Measurements from ENCODE around the gene CHRD.
"Not testable (repeated sequence)": the region's sequence is repeated elsewhere in the genome, so short reads cannot be mapped to it uniquely, and the experiment has no call there.

The CHRD gene

GRCh38 chr3:184428561-184429175, 48.8 kb downstream of the CHRD start:
- ChIA-PET POLR2A (no interaction called here), CTCF (interaction anchor here (0.8 to 4.3 kb wide), 5 partner anchors 10 to 85 kb away, joined by 3 to 35 read pairs (median 3); no protein-coding TSS in a partner anchor)
- DNase-seq (ENCODE audit: low read depth, low spot score) = peak; percentile 50
- TF ChIP-seq CTCF (IDR thresholded peaks at IDR 0.05; ENCODE audit: insufficient read depth, low read length, missing control alignments) = no peak
- H3K4me3 ChIP-seq (ENCODE audit: low read depth, low read length) = no peak overlapping the region

GRCh38 chr3:184429786-184430185, 49.9 kb downstream of the CHRD start:
- POLR2A ChIA-PET = no interaction called here

GRCh38 chr3:184430940-184431339, 51.1 kb downstream of the CHRD start:
- H3K4me3 ChIP-seq (ENCODE audit: low read depth, low read length) = no peak overlapping the region
- POLR2A ChIA-PET = no interaction called here
- no peak for DNase-seq (ENCODE audit: low read depth, low spot score)
- CTCF ChIA-PET = interaction anchor here (1.4 to 4.3 kb wide), 3 partner anchors 12 to 83 kb away, joined by 3 to 35 read pairs (median 8); no protein-coding TSS in a partner anchor
- no peak for TF ChIP-seq CTCF (IDR thresholded peaks at IDR 0.05; ENCODE audit: insufficient read depth, low read length, missing control alignments)

More at GRCh38 chr3:184429786-184430185, 49.9 kb downstream of the CHRD start:
- no peak overlapping the region for H3K4me3 ChIP-seq (ENCODE audit: low read depth, low read length)
- DNase-seq (ENCODE audit: low read depth, low spot score) = no peak
- TF ChIP-seq CTCF (IDR thresholded peaks at IDR 0.05; ENCODE audit: insufficient read depth, low read length, missing control alignments) = no peak
- CTCF ChIA-PET = interaction anchor here (1.5 to 4.3 kb wide), 3 partner anchors 11 to 84 kb away, joined by 4 to 35 read pairs (median 8); no protein-coding TSS in a partner anchor

- DNase-seq (ENCODE audit: low read depth, low spot score); H3K4me3 ChIP-seq (ENCODE audit: low read depth, low read length); CTCF ChIA-PET; POLR2A ChIA-PET: not testable (repeated sequence)
Observed at GRCh38 chr3:184433178-184433577, 53.3 kb downstream of the CHRD start.

GRCh38 chr3:184439096-184439495, 59.2 kb downstream of the CHRD start:
- POLR2A ChIA-PET = no interaction called here

More at GRCh38 chr3:184439096-184439495, 59.2 kb downstream of the CHRD start:
- H3K4me3 ChIP-seq (ENCODE audit: low read depth, low read length) = no peak overlapping the region
- no peak for TF ChIP-seq CTCF (IDR thresholded peaks at IDR 0.05; ENCODE audit: insufficient read depth, low read length, missing control alignments)
- no peak for DNase-seq (ENCODE audit: low read depth, low spot score)
- CTCF ChIA-PET = interaction anchor here (1.0 to 2.5 kb wide), 3 partner anchors 17 to 75 kb away, joined by 3 to 11 read pairs (median 7); no protein-coding TSS in a partner anchor

Measured in AG04449 (cell line).